ENCODE data around the gene MYEOV.

The MYEOV gene

GRCh38 chr11:69301081-69301454, 7.1 kb downstream of the MYEOV start:
- DNase-seq (ENCODE audit: low read depth in 2 of 2), result no peak

DNA sequence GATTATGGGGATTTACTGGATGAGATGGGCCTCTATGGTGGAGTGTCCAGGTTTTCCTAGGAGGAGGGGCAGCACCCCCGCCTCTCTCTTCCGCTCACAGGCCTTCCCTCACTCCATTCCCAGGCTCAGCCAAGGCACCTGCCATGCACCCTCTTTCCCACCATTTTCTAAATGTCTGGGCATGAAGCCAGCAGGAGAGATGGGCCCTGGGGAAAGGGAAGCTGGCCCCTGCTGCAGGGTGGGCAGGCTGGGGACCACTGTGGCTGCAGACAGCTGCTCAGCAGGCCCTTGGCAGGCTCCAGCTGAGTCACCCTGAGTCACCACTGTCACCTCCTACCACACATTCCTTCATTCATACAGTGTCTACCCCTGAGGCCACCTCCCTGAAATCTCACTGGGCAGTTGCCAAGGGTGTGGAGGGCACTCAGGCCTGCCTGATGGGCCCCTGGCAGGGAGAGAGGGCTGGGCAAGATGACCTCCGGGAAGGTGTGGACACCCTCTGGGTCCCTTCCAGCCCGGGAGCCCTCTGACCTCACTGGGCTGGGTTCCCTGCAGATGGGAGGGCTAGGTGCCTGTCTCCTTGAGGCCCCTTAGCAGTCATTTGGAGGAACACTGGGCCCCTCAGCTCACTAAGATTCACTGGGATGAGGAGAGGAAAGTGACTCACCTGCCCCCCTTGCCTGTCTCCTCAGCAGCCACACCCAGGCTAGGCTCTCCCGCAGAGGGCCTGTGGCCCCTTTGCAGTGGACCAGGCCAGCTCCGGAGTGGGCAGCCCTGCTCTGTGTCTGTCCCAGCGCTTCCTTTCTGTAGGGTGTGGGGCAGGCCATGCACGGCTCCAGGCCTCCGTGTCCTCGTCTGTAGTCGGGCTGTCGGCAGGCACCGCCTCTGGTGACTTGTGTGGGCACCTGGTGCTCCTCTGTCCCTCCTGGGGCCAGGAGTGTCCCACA, 7.8 kb downstream of the MYEOV start:
- peak in 1 of 2 donors; percentile 17 for DNase-seq (ENCODE audit: low read depth in 2 of 2)

DNA sequence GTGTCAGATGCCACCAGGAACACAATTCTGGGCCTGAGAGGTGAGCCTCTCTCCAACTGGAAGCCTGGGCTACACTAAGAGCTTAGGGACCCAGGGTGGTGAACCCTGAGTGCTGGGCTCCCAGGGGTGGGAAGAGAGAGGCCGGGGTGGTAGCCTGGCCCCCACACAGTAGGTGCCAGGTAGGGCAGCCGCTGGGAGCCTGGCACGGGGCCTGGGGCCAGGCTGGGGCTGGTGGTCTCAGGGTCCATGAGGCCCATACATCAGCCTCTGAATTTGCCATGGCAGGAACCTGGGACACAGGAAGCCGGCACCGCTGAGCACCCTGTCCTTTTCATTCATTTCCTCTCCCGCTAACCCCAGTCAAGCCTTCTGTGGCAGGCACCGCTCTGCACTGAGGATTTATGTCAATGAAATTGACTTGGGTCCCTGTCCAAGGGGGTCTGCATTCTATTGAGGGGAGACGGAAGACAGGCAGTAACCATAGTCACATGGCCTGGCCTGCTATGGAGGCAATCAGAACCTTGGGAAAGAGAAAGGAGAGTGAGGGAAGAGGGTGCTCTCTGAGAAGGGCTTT, 8.6 kb downstream of the MYEOV start:
- DNase-seq (ENCODE audit: low read depth in 2 of 2), result no peak

DNA sequence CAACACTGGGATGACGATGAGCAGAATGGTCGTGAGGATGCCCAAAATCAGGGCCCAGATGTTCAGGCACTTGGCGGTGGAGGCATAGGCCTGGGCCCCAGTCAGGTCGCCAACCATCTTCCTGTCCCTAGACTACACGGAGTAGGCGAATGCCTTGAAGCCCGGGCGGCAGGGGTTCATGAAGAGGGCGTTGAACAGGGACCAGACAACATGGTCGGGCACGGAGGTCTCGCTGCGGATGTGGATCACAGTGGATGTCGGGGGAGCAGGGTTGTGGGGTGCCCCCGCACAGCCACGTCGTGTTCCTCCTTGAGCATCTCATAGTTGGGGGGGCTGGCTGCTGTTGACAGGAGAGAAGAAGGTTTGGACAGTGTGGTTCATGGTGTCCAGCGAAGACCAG, 9.5 kb downstream of the MYEOV start:
- no peak for DNase-seq (ENCODE audit: low read depth in 2 of 2)

DNA sequence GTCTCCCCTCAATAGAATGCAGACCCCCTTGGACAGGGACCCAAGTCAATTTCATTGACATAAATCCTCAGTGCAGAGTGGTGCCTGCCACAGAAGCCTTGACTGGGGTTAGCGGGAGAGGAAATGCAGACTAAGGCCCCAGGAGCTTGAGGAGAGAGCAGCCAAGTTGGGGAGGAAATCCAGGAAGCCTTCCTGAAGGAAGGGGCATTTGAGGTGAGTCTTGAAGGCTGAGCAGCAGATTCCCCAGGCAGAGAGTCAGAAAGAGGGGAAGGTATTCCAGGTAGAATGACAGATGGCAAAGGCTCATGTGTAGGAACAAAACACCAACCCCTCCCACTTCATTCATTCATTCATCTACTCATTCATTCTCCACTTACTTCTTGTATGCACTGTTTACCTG, 10.3 kb downstream of the MYEOV start:
- DNase-seq (ENCODE audit: low read depth in 2 of 2), result no peak

DNA sequence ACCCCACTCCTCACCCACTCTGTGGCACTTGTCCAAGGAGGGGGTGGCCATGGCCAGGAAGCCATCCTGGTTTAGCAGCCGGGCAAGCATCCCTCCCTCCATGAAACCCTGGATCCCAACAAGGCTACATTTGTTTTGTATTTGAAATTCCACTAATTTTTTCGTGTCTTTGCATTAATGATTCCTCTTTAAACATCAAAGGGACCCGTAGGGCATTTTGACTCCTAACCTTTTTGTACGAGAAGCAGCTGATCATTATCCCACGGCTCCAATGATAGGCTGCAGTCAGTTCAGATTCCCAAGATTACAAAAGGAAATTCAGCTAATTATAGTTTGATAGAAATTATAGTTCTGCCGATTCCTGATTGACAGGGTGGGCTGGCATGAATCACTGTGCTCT, 10.7 kb downstream of the MYEOV start:
- DNase-seq (ENCODE audit: low read depth in 2 of 2), result no peak

GRCh38 chr11:69305885-69306540, 12.1 kb downstream of the MYEOV start:
- DNase-seq (ENCODE audit: low read depth in 2 of 2), result no peak

GRCh38 chr11:69306821-69307220, 12.9 kb downstream of the MYEOV start:
- no peak for DNase-seq (ENCODE audit: low read depth in 2 of 2)

DNA sequence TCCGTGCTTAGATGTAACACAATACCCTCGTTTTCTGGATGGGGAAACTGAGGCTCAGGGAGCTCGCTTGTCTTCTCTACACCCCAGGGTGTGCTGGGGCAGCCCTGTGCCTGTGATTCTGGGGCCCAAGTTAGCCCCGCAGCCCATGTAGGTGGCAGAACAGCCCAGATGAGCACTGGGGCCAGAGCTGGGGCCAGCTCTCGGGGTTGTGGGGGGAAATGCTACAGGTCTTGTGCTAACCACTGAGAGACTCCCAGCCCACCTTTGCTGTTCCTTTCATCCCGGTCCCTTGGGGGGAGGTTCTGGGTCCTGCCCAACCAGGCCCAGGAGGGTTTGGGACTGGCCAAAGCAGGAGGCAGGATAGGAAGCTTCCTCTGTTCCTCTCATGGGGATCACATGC, 13.5 kb downstream of the MYEOV start:
- DNase-seq (ENCODE audit: low read depth in 2 of 2), result no peak

DNA sequence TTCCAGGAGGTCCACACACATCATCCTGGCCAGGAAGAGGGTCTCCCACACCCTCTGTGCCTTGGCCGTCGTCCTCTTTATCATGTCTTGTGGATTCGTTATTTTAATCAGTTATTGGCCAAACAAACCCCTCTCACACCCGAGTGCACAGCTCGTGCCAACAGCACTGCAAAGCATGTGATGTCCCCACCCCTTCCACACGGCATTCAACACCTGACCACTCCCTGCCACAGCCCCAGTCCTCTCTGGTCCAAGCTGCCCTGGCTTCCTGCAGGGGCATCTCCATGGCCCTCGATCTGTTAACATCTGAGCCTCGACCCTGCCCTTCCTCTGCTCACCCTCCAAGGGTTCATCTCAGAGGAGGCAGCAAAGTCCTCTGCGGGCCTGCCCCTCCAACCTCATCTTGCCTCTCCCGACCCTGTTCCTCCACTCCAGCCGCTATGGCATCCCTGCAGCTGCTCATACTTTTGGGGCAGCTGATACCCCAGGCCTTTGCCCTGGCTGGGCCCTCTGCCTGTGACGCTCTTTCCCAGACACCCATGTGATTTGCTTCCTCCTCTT, 14.0 kb downstream of the MYEOV start:
- DNase-seq (ENCODE audit: low read depth in 2 of 2), result no peak

DNA sequence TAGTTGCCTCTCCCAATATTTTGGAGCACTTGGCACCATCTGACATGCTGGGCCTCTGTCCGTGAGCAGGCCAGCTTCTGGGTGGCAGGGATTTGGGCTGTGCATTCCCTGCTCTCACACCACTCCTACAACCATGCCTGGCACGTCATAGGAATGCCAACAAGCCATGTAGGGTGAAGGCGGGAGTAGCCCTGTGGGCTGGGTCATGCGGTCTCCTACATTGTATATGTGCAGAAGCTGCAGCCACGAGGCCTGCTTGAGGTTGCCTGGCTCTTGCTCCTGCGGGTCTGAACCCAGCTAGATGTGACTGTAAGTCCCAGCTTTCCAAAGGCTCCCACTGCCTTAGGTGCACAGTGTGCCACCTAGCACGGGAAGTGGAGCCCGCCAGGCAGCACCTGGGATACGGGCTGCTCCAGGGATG, 14.5 kb downstream of the MYEOV start:
- DNase-seq (ENCODE audit: low read depth in 2 of 2), result no peak

DNA sequence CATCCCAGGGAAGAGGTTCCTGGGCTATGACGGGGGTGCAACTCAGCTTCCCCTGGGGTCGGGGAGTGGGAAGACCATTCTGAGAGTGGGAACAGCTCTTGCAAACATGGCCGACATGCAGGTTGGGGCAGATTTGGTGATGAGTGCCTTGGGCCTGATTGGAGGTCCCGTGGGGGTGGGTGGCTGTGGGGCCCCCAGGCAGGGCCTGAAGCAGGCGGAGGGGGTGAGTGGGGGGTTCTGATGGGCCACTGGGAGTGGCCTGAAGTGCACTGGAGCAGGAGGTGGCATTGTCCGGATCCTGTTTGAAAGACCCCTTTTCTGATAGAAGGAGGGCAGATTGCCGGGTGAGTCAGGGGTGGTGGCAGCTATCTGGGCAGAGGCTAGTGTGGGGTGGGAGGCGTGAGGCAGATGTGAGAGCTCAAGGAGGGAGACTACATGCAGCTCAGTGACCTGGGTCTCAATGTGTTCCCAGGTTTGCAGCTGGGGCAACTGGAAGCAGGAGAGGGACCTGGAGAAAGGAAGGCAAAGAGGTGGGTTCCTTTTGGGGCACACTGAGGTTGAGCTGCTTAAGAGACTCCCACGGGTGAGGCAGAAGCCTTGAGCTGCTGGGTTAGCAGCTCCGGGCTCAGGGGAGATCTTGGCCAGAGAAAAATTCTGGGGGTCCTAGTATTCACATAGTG, 15.1 kb downstream of the MYEOV start:
- no peak for DNase-seq (ENCODE audit: low read depth in 2 of 2)

GRCh38 chr11:69309631-69310280, 15.8 kb downstream of the MYEOV start:
- DNase-seq (ENCODE audit: low read depth in 2 of 2), result no peak

DNA sequence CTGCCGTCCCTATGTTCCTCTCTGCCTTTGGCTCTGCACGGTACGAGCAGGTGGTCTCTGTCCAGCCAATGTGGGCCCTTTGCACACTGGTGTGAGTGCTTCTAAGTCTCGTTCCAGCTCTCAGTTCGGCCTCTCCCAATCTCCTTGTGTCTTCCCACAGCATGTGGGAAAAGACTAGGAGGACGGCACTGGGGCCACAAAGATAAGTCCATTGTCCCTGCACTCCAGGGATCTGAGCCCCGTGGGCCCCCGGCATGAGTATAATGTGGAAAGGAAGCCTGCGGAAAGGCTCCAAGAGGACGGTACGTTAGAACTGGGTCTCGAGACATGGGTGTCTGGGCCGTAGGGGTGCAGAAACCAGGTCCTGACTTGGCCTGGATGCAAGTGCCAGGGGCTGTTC, 16.4 kb downstream of the MYEOV start:
- DNase-seq (ENCODE audit: low read depth in 2 of 2), result no peak

GRCh38 chr11:69310934-69311766, 17.2 kb downstream of the MYEOV start:
- DNase-seq (ENCODE audit: low read depth in 2 of 2), result no peak

GRCh38 chr11:69311767-69312385, 17.9 kb downstream of the MYEOV start:
- no peak for DNase-seq (ENCODE audit: low read depth in 2 of 2)

DNA sequence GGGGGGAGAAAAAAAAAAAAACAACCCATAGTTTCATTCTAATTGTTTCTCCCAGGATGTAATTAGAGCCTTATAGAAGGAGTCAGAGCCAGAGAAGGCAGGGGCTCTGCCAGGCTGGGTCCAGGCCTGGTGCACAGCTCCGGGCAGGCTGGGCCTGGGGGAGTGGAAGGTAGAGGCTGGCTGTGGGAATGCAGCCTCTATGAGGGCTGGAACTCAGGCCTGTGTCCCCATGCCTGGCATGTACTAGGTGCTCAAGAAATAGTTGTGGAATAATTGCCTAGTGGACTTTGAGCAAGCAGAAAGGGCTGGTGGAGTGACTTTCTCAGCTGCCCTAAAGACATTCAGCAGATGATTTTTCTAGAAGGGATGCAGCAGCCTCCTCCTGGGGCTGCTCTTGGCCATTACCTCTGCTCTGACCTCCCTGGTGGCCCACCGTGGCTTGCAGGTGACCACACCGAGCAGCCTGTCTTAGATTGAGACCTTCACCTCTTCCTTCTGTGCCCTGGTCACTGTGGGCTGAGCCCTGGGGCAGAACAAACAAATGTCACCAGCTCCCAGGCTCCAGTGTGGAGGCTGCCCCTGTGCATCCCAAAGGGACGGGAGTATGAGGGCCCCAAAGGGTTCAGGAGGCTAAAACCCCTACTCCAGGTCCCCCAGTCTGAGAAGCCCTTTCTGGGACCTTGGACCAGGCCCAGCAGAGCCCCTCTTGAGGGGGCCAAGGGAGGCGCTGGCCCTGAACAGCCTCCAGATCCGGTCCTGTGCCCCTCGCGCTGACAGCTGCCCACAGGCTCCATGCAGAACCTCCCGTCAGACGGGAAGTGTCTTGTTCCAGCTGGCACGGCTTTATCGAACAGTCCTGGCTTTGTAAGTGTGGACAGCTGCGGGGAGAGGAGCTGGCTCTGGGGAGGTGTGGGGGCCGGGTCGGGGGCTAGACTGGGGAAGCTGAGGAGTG, 18.8 kb downstream of the MYEOV start:
- no peak for DNase-seq (ENCODE audit: low read depth in 2 of 2)

- DNase-seq (ENCODE audit: low read depth in 2 of 2), result no peak
These were observed 20.0 kb downstream of the MYEOV start for GRCh38 chr11:69313992-69314391.

GRCh38 chr11:69314555-69314954, 20.6 kb downstream of the MYEOV start:
- DNase-seq (ENCODE audit: low read depth in 2 of 2), result no peak

Data from stimulated activated CD8-positive, alpha-beta memory T cell treated with anti-CD3 and anti-CD28 coated beads, Interleukin-7, amount 100 ng/mL, for 4 hours (primary cell).